Keratinocyte (primary cell): ENCODE data around the gene GIPC3. TPM values are rescaled to one million over a fixed set of nuclear protein-coding genes. Genes with fewer than 3 reads are reported as not detected.

Experiments
- DNase-seq: peaks from one replicate; pipeline ENCODE4 v3.0.0-alpha.2; 2011; ENCODE audit warnings: low read depth, missing footprints, low spot score
- FAIRE-seq: peaks from 2 replicates; lab custom pipeline; 2011; peaks lifted over from hg19 to GRCh38; lab: Jason Lieb, UNC
- H2AFZ ChIP-seq: 2 replicates; pipeline ENCODE4 v1.6.0; 2012; ENCODE audit warnings: low read length, control low read depth, inconsistent platforms; ENCODE audit not compliant: control insufficient read depth
- H3K27ac ChIP-seq: 2 replicates; pipeline ENCODE4 v1.5.1; 2011; ENCODE audit warnings: low read length; ENCODE audit not compliant: control insufficient read depth, insufficient read depth
- H3K27me3 ChIP-seq: 3 replicates; pipeline ENCODE4 v1.6.0; 2011; ENCODE audit warnings: low read length; ENCODE audit not compliant: control insufficient read depth, insufficient read depth; ENCODE audit errors: extremely low read depth
- H3K36me3 ChIP-seq, 2 experiments: 2 replicates in 1 of 2; 3 replicates in 1 of 2; pipeline ENCODE4 v1.5.1; 2011; ENCODE audit warnings: low read length in 2 of 2, mild to moderate bottlenecking in 1 of 2; ENCODE audit not compliant: control insufficient read depth in 2 of 2, insufficient read depth in 2 of 2; ENCODE audit errors: extremely low read depth in 1 of 2
- H3K4me1 ChIP-seq: 3 replicates; pipeline ENCODE4 v1.5.1; 2011; ENCODE audit warnings: low read length; ENCODE audit not compliant: control insufficient read depth, insufficient read depth; ENCODE audit errors: extremely low read depth
- H3K4me2 ChIP-seq: 3 replicates; pipeline ENCODE4 v1.6.0; 2011; ENCODE audit warnings: low read depth, low read length; ENCODE audit not compliant: control insufficient read depth, insufficient read depth; ENCODE audit errors: extremely low read depth
- H3K4me3 ChIP-seq, 3 experiments: fragments of 200-600 bp in 1 of 3; sonication (generic) in 1 of 3; 2 replicates in 2 of 3; 3 replicates in 1 of 3; pipeline ENCODE4 v1.5.1; 2011 to 2016; ENCODE audit warnings: low read length in 3 of 3, mild to moderate bottlenecking in 3 of 3, control low read depth in 2 of 3, inconsistent platforms in 1 of 3, low read depth in 1 of 3, mixed read lengths in 1 of 3, mixed run types in 1 of 3, moderate library complexity in 1 of 3; ENCODE audit not compliant: control insufficient read depth in 2 of 3, insufficient read depth in 2 of 3; ENCODE audit errors: extremely low read depth in 1 of 3
- H3K79me2 ChIP-seq: 2 replicates; pipeline ENCODE4 v1.6.0; 2012; ENCODE audit warnings: low read length; ENCODE audit not compliant: control insufficient read depth, insufficient read depth
- H3K9ac ChIP-seq: 3 replicates; pipeline ENCODE4 v1.6.0; 2011; ENCODE audit warnings: low read length; ENCODE audit not compliant: control insufficient read depth, insufficient read depth; ENCODE audit errors: extremely low read depth
- H3K9me1 ChIP-seq: 3 replicates; pipeline ENCODE4 v1.6.0; 2011; ENCODE audit warnings: low read length; ENCODE audit not compliant: control insufficient read depth, insufficient read depth; ENCODE audit errors: extremely low read depth
- H3K9me3 ChIP-seq: 2 replicates; pipeline ENCODE4 v1.5.1; 2012; ENCODE audit warnings: low read depth, low read length; ENCODE audit not compliant: control insufficient read depth
- H4K20me1 ChIP-seq: 3 replicates; pipeline ENCODE4 v1.6.0; 2011; ENCODE audit warnings: low read length; ENCODE audit not compliant: control insufficient read depth, insufficient read depth; ENCODE audit errors: extremely low read depth
- EZH2 ChIP-seq: IDR thresholded peaks from one replicate; pipeline ENCODE4 v1.6.1; 2012; ENCODE audit warnings: inconsistent platforms, mild to moderate bottlenecking, low read length, moderate library complexity
- dilution Hi-C: fragments of 300-500 bp; cut with MboI; formaldehyde crosslinking; loops from one replicate; pipeline ENCODE4 v1.7.0; 2020; ENCODE audit warnings: low sequenced_read_pairs; ENCODE audit not compliant: extremely low pct_ligation_motif_present
- polyA plus RNA-seq, 5 experiments: library from polyadenylated mRNA; depleted of rRNA in 3 of 5; stranded (reverse) in 3 of 5; stranded (forward) in 1 of 5; unstranded in 1 of 5; fragments of >200 nt; gene quantifications; 1 replicate in 1 of 5; 2 replicates in 3 of 5; 3 replicates in 1 of 5; pipeline versions ENCODE4 v1.2.1 to v1.2.3, GENCODE V29; 2011 to 2012; ENCODE audit warnings: missing spikeins in 2 of 5, low read depth in 1 of 5, low replicate concordance in 1 of 5
- TF ChIP-seq, protein P1 (sequence below), 3 experiments: IDR thresholded peaks in 1 of 3; conservative IDR thresholded peaks in 1 of 3; optimal IDR thresholded peaks in 1 of 3; 2 replicates in 2 of 3; 3 replicates in 1 of 3; pipeline versions ENCODE3 to v1.5.1; 2011; ENCODE audit warnings: low read length in 3 of 3, mild to moderate bottlenecking in 3 of 3, moderate library complexity in 2 of 3, control low read depth in 1 of 3, inconsistent platforms in 1 of 3; ENCODE audit not compliant: insufficient read depth in 2 of 3; ENCODE audit errors: extremely low read depth in 1 of 3

Gene GIPC3
- polyA plus RNA-seq, 1 donor (not counting 4 experiments of a cell fraction or from before 2014, with no cell fraction given): not detected

DNA sequence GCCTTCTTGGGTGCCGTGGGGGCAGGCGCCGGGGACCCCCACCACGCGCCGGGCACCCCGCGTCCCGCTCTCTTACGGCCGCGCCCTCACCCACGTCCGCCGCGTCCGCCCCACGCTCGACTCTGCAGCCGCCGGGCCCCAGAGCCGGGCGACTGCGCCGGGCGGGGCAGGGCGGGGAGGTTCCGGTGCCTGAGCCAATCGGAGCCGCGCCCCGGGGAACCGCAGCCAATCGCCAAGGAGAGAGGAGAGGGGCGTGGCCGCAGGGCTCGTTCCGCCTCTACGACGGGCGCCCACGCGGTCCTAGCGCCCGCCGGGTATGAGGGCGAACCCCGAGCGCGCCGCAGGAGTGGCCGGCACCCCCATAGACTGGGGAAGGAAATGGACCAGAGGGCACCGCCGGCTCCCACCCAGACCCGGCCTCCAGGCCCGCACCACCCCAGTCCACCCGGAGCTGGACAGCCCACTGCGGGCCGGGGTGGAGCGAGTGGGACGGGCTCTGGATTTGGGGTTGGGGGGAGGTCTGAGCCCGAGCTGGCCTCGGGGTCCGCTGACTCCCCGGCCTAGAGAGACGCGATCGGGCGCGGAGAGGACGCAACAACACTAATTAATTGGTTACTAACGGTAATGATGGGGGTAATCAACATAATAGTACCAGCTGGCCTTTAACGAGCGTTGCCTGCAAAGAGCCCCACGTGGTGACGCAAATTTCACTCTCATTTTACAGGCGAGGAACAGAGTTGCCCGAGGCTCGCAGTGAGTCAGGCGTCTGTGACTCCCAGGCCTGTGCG lies 27.6 kb upstream of the GIPC3 start, which contains the start of gene MFSD12:
MFSD12 (minus strand) TSS at position 126 of the 788 bp plus-strand sequence. CDS start 183 bp downstream, outside the sequence.
- Histone ChIP-seq H3K9me3 (no peaks in the 10 kb centered on the region), H3K9ac (peak within 1 kb of the TSS; percentile 85), H4K20me1 (peaks cover 8% of the 10 kb centered on the region), H3K27ac (peak within 1 kb of the TSS; percentile 69), H3K9me1 (no peaks in the 10 kb centered on the region), H3K4me1 (peaks cover 21% of the 10 kb centered on the region), H3K27me3 (no peaks in the 10 kb centered on the region), H3K4me2 (peak within 1 kb of the TSS; percentile 96), H3K36me3 (peaks cover 0 to 4% of the 10 kb centered on the region in 2 experiments), H3K79me2 (peaks cover 32% of the 10 kb centered on the region), H3K4me3 (peak within 1 kb of the TSS; percentile 86 to 96 (median 91)), H2AFZ (peak within 1 kb of the TSS; percentile 38)
- no peak for TF ChIP-seq EZH2
- TF ChIP-seq, protein P1, sequence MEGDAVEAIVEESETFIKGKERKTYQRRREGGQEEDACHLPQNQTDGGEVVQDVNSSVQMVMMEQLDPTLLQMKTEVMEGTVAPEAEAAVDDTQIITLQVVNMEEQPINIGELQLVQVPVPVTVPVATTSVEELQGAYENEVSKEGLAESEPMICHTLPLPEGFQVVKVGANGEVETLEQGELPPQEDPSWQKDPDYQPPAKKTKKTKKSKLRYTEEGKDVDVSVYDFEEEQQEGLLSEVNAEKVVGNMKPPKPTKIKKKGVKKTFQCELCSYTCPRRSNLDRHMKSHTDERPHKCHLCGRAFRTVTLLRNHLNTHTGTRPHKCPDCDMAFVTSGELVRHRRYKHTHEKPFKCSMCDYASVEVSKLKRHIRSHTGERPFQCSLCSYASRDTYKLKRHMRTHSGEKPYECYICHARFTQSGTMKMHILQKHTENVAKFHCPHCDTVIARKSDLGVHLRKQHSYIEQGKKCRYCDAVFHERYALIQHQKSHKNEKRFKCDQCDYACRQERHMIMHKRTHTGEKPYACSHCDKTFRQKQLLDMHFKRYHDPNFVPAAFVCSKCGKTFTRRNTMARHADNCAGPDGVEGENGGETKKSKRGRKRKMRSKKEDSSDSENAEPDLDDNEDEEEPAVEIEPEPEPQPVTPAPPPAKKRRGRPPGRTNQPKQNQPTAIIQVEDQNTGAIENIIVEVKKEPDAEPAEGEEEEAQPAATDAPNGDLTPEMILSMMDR (optimal IDR thresholded peaks at IDR 0.05 in 1 of 3, IDR thresholded peaks at IDR 0.05 in 1 of 3, conservative IDR thresholded peaks at IDR 0.05 in 1 of 3; ENCODE audit: extremely low read depth in 1 of 3, insufficient read depth in 2 of 3, low read length in 3 of 3): no peak
- DNase-seq (no peak), FAIRE-seq (no peak)
- dilution Hi-C loops: no loop called here

GRCh38 chr19:3563709-3564524 lies 21.4 kb upstream of the GIPC3 start:
- H4K20me1 ChIP-seq: no peaks in the 10 kb centered on the region
- peaks cover 9% of the 10 kb centered on the region for H3K4me1 ChIP-seq
- no peaks in the 10 kb centered on the region for H3K9me1 ChIP-seq
- TF ChIP-seq, protein P1 (optimal IDR thresholded peaks at IDR 0.05 in 1 of 3, IDR thresholded peaks at IDR 0.05 in 1 of 3, conservative IDR thresholded peaks at IDR 0.05 in 1 of 3; ENCODE audit: extremely low read depth in 1 of 3, insufficient read depth in 2 of 3, low read length in 3 of 3): no peak
- TF ChIP-seq EZH2: no peak
- H3K9me3 ChIP-seq: no peaks in the 10 kb centered on the region
- no peak overlapping the region for H3K9ac ChIP-seq
- H2AFZ ChIP-seq: no peak overlapping the region
- FAIRE-seq: no peak
- dilution Hi-C loops: no loop called here
- no peak overlapping the region for H3K4me3 ChIP-seq
- DNase-seq: no peak
- H3K79me2 ChIP-seq: no peaks in the 10 kb centered on the region
- no peaks in the 10 kb centered on the region for H3K27me3 ChIP-seq
- no peaks in the 10 kb centered on the region for H3K36me3 ChIP-seq
- no peak overlapping the region for H3K4me2 ChIP-seq
- no peak overlapping the region for H3K27ac ChIP-seq
